ENCODE results near the gene IRF1.

Gene IRF1

DNA sequence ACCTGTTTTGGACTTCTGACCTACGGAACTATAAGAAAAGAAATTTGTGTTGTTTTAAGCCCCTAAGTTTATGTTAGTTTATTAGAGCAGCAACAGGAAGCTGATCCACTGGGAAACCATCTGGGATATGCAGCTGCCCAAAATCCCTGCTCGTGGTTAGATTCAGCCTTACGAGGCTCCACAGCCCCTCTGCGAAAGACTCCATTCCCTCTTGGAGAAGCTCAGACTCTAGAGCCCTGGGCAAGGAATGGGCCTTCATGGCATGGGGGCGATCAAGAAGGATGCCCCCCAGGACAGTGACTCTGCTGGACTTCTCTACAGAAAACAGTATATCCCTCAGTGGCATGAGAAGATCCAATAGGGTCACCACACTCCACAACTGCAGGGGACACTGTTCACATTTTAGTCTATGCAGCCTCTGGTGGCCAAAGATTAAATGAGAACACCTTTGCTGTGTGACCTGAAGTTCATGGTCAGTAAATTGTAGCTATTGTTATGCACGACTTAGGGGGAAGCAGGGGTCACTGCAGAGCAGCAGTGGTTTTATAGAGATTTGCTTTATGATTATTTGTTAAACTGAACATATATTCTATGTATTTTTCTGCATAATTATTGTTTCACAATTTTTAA lies 21.1 kb downstream of the IRF1 start:
- Histone ChIP-seq H3K36me3 (ENCODE audit: control insufficient read depth, insufficient read depth, low read length) (no peaks in the 10 kb centered on the region), H3K9ac (ENCODE audit: low read depth, low read length) (no peak overlapping the region), H3K4me3 (ENCODE audit: low read depth, low read length) (no peak overlapping the region), H3K4me1 (ENCODE audit: control insufficient read depth, insufficient read depth, low read length) (peaks cover 8% of the 10 kb centered on the region), H3K9me3 (ENCODE audit: control insufficient read depth, insufficient read depth, low read length) (no peaks in the 10 kb centered on the region), H3K27me3 (ENCODE audit: control insufficient read depth, insufficient read depth, low read length) (no peaks in the 10 kb centered on the region)

DNA sequence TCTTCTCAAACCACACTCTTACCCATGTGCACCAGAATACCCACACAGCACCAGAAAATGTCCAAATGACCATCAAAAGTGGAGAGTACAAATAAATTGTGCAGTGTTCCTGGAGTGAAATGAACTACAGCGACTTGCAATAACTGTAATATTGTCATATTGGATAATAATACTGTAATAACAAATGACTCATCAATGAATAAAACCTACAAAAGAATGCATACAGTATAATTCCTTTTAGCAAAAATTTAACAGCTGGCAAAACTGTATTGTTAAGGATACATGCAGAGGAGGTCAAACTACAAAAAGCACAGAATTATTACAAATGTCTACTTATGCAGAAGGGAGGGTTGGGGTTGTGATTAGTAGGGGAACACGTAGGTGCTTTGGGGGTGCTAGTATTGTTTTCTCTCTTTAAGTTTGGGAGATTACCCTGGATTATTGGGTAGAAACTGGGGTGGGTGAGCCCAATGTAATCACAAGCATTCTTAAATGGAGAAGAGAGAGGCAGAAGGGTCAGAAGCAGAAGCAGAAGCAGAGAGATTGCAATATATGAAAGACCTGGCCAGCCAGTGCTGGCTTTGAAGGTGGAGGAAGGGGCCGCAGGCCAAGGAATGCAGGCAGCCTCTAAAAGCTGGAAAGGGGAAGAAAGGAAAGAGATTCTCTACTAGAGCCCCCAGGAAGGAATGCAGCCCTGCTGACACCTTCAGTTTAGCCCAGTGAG lies 21.8 kb downstream of the IRF1 start:
- H3K4me1 ChIP-seq (ENCODE audit: control insufficient read depth, insufficient read depth, low read length), result peaks cover 9% of the 10 kb centered on the region

DNA sequence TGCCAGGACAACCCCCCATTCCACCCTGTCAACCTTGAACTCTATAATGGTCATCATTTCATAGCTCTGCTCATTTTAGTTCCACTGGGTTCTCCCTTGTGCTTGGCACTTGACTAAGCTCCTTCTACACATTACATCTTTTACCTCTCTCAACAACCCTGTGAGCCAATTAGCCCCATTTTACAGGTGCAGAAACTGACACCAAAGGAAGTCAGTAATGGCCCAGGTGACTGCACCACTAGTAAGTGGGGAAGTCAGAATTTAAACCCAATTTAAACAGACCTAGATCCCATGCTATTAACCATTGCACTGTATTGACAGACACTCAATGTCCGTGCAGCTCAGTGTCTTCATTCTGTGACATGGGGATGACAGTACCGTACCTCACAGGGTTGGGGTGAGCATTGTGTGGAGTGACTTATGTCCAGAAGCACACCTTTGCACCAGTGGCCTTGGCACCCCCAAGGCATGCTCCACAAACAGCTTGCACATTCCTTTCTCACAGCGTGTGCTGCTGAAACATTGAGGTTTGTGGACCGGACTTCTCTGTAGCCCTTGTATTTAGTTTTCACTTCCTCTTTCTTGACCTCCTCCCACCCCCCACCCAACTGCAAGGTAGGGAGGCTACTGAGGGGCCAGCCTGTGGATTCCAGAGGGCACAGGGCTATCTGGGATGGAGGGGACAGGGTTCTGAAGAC lies 23.1 kb downstream of the IRF1 start:
- Histone ChIP-seq H3K36me3 (ENCODE audit: control insufficient read depth, insufficient read depth, low read length) (no peaks in the 10 kb centered on the region), H3K9me3 (ENCODE audit: control insufficient read depth, insufficient read depth, low read length) (no peaks in the 10 kb centered on the region), H3K4me3 (ENCODE audit: low read depth, low read length) (no peak overlapping the region), H3K27me3 (ENCODE audit: control insufficient read depth, insufficient read depth, low read length) (no peaks in the 10 kb centered on the region), H3K4me1 (ENCODE audit: control insufficient read depth, insufficient read depth, low read length) (peaks cover 9% of the 10 kb centered on the region), H3K9ac (ENCODE audit: low read depth, low read length) (no peak overlapping the region)

More for the DNA sequence above, 21.8 kb downstream of the IRF1 start:
- H3K9me3 ChIP-seq (ENCODE audit: control insufficient read depth, insufficient read depth, low read length), result no peaks in the 10 kb centered on the region
- H3K27me3 ChIP-seq (ENCODE audit: control insufficient read depth, insufficient read depth, low read length), result no peaks in the 10 kb centered on the region
- H3K9ac ChIP-seq (ENCODE audit: low read depth, low read length), result no peak overlapping the region
- H3K36me3 ChIP-seq (ENCODE audit: control insufficient read depth, insufficient read depth, low read length), result no peaks in the 10 kb centered on the region
- no peak overlapping the region for H3K4me3 ChIP-seq (ENCODE audit: low read depth, low read length)

DNA sequence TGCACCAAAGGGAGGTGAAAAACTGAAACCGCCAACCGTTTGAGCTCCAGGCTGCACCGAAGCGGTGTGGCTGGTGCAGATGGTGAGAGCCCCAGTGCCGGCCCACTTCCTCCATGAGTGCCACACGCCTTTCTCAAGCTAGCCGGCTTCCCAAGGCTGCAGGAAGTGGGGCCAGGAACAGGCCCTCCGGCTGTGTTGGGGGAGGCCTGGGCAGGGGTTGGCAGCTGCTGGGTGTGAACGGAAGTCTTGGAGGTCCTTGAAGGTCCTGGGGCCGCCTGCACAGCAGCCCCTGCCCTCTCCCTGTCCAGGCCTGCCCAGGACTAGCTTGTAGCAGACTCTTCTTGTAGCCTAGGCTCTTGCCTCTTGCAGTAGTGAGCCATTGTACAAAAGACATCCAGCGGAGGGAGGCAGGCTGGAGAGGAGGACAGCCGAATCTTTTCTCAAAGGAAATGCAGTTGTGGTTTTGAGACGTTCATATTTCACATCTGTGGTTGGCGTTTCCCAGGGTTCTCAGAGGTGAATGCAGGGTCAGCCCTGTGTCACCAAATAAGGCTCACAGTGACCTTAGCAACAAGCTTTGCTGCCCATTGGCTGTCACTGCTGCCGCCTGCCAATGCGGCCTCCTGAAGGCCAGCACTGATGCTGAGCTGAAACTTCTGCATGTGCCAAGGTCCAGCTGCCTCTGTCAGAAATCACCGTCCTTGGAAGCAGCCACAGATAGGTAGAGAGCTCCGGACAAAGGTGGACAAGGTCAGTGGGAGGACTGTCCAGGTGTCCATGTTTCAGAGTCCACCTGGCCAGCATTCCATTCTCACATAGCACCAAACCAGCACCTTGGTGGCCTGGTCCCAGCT lies 23.9 kb downstream of the IRF1 start:
- no peak overlapping the region for H3K4me3 ChIP-seq (ENCODE audit: low read depth, low read length)
- no peaks in the 10 kb centered on the region for H3K9me3 ChIP-seq (ENCODE audit: control insufficient read depth, insufficient read depth, low read length)
- peaks cover 9% of the 10 kb centered on the region for H3K4me1 ChIP-seq (ENCODE audit: control insufficient read depth, insufficient read depth, low read length)
- no peak overlapping the region for H3K9ac ChIP-seq (ENCODE audit: low read depth, low read length)
- no peaks in the 10 kb centered on the region for H3K36me3 ChIP-seq (ENCODE audit: control insufficient read depth, insufficient read depth, low read length)
- H3K27me3 ChIP-seq (ENCODE audit: control insufficient read depth, insufficient read depth, low read length), result no peaks in the 10 kb centered on the region

GRCh38 chr5:132465059-132465707 lies 25.4 kb downstream of the IRF1 start:
- no peaks in the 10 kb centered on the region for H3K9me3 ChIP-seq (ENCODE audit: control insufficient read depth, insufficient read depth, low read length)
- no peaks in the 10 kb centered on the region for H3K36me3 ChIP-seq (ENCODE audit: control insufficient read depth, insufficient read depth, low read length)
- no peak overlapping the region for H3K9ac ChIP-seq (ENCODE audit: low read depth, low read length)
- no peak overlapping the region for H3K4me3 ChIP-seq (ENCODE audit: low read depth, low read length)
- H3K27me3 ChIP-seq (ENCODE audit: control insufficient read depth, insufficient read depth, low read length), result no peaks in the 10 kb centered on the region
- H3K4me1 ChIP-seq (ENCODE audit: control insufficient read depth, insufficient read depth, low read length), result peaks cover 9% of the 10 kb centered on the region

DNA sequence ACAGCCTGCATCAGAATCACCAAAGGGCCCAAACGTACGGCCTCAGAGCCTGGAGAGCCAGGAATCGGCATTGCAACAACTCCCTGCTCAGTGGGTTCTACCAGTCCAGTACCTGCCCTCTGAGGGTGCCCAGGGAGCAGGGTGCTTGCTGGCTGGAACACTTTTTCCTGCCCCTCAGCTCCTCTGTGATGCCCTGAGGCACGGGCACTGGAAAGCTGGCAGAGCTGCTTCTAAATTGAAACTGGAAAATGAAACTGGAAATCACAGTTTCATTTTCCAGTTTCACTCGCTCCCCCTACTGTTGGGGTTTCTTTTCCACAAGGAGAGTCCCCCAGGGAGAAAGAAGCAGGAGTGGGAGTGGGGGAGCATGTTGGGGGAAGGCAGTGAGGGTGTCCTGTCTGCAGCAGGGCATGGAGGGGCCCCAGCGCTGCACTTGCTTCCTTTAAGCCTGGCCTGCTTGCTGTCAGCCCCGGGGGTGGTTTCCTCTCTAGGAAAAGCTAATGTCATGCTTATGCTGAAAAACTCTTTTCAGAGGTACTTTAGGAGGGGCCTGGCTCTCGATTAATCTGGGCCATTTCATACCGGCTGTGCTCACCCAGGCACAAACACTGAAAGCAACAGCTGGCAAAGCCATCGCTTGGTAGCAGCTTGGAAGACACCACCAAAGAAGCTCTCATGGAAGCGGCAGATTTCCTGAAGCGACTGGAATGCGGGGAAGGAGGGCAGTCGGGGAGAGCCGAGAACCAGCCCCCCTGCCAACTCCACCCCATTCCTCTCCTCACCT lies 26.2 kb downstream of the IRF1 start:
- Histone ChIP-seq H3K36me3 (ENCODE audit: control insufficient read depth, insufficient read depth, low read length) (no peaks in the 10 kb centered on the region), H3K27me3 (ENCODE audit: control insufficient read depth, insufficient read depth, low read length) (no peaks in the 10 kb centered on the region), H3K4me3 (ENCODE audit: low read depth, low read length) (no peak overlapping the region), H3K4me1 (ENCODE audit: control insufficient read depth, insufficient read depth, low read length) (peaks cover 9% of the 10 kb centered on the region), H3K9me3 (ENCODE audit: control insufficient read depth, insufficient read depth, low read length) (no peaks in the 10 kb centered on the region), H3K9ac (ENCODE audit: low read depth, low read length) (no peak overlapping the region)

DNA sequence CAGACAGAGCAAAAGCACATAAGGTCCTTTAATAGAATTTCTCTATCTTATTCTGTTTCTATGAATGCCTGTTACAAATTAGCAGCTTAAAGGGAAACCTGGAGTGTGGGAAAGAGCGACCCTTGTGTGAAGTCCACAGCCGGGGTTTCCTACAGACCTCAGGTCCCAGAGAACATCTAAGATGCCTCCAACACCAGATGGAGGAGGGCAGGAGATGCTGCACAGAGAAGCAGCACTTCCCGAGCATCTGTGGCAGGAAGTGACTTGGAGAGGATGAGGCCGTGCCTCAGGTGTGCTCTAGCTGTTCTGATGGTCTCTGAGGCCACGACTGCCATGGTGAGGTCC lies 26.8 kb downstream of the IRF1 start:
- no peaks in the 10 kb centered on the region for H3K36me3 ChIP-seq (ENCODE audit: control insufficient read depth, insufficient read depth, low read length)
- no peak overlapping the region for H3K4me3 ChIP-seq (ENCODE audit: low read depth, low read length)
- peaks cover 9% of the 10 kb centered on the region for H3K4me1 ChIP-seq (ENCODE audit: control insufficient read depth, insufficient read depth, low read length)
- H3K9me3 ChIP-seq (ENCODE audit: control insufficient read depth, insufficient read depth, low read length), result no peaks in the 10 kb centered on the region
- no peak overlapping the region for H3K9ac ChIP-seq (ENCODE audit: low read depth, low read length)
- H3K27me3 ChIP-seq (ENCODE audit: control insufficient read depth, insufficient read depth, low read length), result no peaks in the 10 kb centered on the region

DNA sequence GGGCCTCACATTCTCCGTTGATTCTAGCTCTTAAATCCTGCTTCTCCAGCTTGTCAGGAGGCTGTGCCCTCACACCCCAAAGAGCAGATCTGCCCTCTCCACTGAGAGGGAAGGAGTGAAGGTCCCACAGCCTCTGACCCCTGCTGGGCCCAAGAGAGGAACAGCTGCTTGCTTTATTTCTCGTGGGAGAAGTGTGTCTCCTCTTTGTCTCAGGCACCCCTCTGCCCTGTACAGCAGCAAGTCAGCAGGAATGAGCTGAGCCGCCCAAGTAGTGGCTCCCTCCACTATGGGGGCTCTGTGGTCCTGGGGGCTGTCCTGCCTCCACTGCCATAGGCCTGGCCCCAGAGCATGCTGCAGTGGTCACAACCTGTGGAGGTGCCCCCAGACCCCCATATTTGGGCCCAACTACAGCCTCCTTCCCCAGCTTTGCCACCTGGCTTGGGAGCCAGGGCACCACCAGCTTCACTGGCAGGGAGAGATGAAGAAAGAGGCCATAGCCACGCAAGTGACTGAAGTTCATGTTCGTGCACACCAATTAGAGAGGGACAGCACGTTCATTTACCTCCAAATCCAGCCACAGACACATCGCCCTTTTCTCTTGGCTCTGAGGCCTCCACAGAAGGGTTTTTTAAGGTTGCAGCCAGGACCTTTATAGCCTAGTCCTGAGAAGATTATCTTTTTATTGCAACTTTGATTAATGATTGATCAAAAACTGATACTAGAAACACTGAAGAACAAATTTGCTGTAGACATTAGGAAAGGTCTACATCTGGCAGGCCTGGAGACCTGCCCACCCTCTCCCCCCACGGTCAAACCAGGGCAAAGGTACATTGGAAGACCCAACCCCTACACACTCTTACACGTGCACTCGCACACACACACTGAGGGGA lies 27.5 kb downstream of the IRF1 start:
- H3K36me3 ChIP-seq (ENCODE audit: control insufficient read depth, insufficient read depth, low read length), result no peaks in the 10 kb centered on the region
- no peak overlapping the region for H3K4me3 ChIP-seq (ENCODE audit: low read depth, low read length)
- no peak overlapping the region for H3K9ac ChIP-seq (ENCODE audit: low read depth, low read length)
- no peaks in the 10 kb centered on the region for H3K27me3 ChIP-seq (ENCODE audit: control insufficient read depth, insufficient read depth, low read length)
- no peaks in the 10 kb centered on the region for H3K9me3 ChIP-seq (ENCODE audit: control insufficient read depth, insufficient read depth, low read length)
- peaks cover 9% of the 10 kb centered on the region for H3K4me1 ChIP-seq (ENCODE audit: control insufficient read depth, insufficient read depth, low read length)

DNA sequence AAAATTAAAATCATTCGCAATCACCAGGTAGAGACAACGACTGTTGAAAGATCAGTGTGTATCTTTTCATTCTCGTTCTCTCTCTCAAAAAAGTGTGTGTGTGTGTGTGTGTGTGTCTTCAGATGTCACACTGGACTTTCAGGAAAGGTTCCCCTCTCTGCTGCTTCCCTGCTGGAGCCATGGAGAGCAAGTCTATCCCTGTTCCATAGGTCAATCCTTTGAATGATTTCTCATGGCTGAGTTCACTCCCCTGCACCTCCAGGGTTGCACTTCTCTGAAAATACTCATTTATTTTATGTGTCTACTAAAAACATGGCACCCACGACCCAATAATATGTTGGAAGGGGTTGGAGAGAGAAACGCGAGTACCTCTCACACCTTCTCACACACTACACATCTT lies 28.2 kb downstream of the IRF1 start:
- Histone ChIP-seq H3K36me3 (ENCODE audit: control insufficient read depth, insufficient read depth, low read length) (no peaks in the 10 kb centered on the region), H3K9me3 (ENCODE audit: control insufficient read depth, insufficient read depth, low read length) (no peaks in the 10 kb centered on the region), H3K27me3 (ENCODE audit: control insufficient read depth, insufficient read depth, low read length) (no peaks in the 10 kb centered on the region)

DNA sequence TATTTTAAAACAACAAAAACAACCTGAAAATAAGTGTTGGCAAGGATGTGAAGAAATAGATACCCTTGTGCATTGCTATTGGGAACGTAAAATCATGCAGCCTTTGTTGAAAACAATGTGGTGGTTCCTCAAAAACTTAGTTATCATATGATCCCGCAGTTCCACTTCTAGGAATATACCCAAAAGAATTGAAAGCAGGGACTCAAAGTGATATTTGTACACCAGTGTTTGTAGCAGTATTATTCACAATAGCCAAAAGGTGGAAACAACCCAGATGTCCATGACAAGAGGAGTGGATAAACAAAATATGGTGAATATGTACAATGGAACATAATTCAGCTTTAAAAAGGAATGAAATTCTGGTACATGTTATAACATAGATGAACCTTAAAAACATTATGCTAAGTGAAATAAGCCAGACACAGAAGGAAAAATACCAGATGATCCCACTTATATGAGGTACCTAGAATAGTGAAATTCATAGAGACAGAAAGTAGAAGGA lies 29.0 kb downstream of the IRF1 start:
- Histone ChIP-seq H3K9ac (ENCODE audit: low read depth, low read length) (no peak overlapping the region), H3K36me3 (ENCODE audit: control insufficient read depth, insufficient read depth, low read length) (no peaks in the 10 kb centered on the region), H3K9me3 (ENCODE audit: control insufficient read depth, insufficient read depth, low read length) (no peaks in the 10 kb centered on the region), H3K27me3 (ENCODE audit: control insufficient read depth, insufficient read depth, low read length) (no peaks in the 10 kb centered on the region), H3K4me1 (ENCODE audit: control insufficient read depth, insufficient read depth, low read length) (peaks cover 9% of the 10 kb centered on the region), H3K4me3 (ENCODE audit: low read depth, low read length) (no peak overlapping the region)

More for the DNA sequence above, 28.2 kb downstream of the IRF1 start:
- peaks cover 9% of the 10 kb centered on the region for H3K4me1 ChIP-seq (ENCODE audit: control insufficient read depth, insufficient read depth, low read length)
- no peak overlapping the region for H3K4me3 ChIP-seq (ENCODE audit: low read depth, low read length)
- H3K9ac ChIP-seq (ENCODE audit: low read depth, low read length), result no peak overlapping the region

Data from iPS-15b (cell line).